Activated CD4-positive, alpha-beta T cell treated with anti-CD3 and anti-CD28 coated beads, Interleukin-2, Interleukin-4, amounts not matched to agents 100 ng/mL and 50 ng/mL, durations not matched to agents 16 hours and 8 hours (primary cell): ENCODE measurements around the gene MANSC1.

Experiments used
- DNase-seq: peaks from one replicate; pipeline ENCODE4 v3.0.0-alpha.2; 2020; ENCODE audit warnings: low spot score

MANSC1 gene

GRCh38 chr12:12349711-12350665 lies at the start of gene MANSC1:
TSS of gene MANSC1 (minus strand) at chr12:12350242. CDS start at chr12:12343314, 6,928 bp downstream.
- DNase-seq, result peak; percentile 49

- DNase-seq, result no peak
Measured at GRCh38 chr12:12399161-12399560, 49.1 kb upstream of the MANSC1 start.

- no peak for DNase-seq
Measured at GRCh38 chr12:12398026-12398859, 48.2 kb upstream of the MANSC1 start.

- DNase-seq, result no peak
Measured at GRCh38 chr12:12397184-12397583, 47.1 kb upstream of the MANSC1 start.

- no peak for DNase-seq
Measured at GRCh38 chr12:12396694-12397093, 46.7 kb upstream of the MANSC1 start.

- DNase-seq, result no peak
Measured at GRCh38 chr12:12393171-12393570, 43.1 kb upstream of the MANSC1 start.

- DNase-seq, result no peak
Measured at GRCh38 chr12:12392413-12392812, 42.4 kb upstream of the MANSC1 start.

GRCh38 chr12:12387501-12387900 lies 37.5 kb upstream of the MANSC1 start:
- DNase-seq, result peak; percentile 44

- peak; percentile 82 for DNase-seq
Measured at GRCh38 chr12:12384571-12385340, 34.7 kb upstream of the MANSC1 start.

GRCh38 chr12:12381982-12382381 lies 31.9 kb upstream of the MANSC1 start:
- DNase-seq, result no peak

GRCh38 chr12:12380949-12381593 lies 31.0 kb upstream of the MANSC1 start:
- DNase-seq, result no peak

- DNase-seq, result peak; percentile 78
Measured at GRCh38 chr12:12379831-12380730, 30.0 kb upstream of the MANSC1 start.

- DNase-seq, result peak; percentile 25
Measured at GRCh38 chr12:12378616-12379015, 28.6 kb upstream of the MANSC1 start.

- DNase-seq, result peak; percentile 84
Measured at GRCh38 chr12:12376646-12377448, 26.8 kb upstream of the MANSC1 start.

GRCh38 chr12:12372946-12373722 lies 23.1 kb upstream of the MANSC1 start:
- DNase-seq, result no peak

- DNase-seq, result no peak
Measured at GRCh38 chr12:12367482-12367998, 17.5 kb upstream of the MANSC1 start.

GRCh38 chr12:12366701-12367481 lies 16.8 kb upstream of the MANSC1 start:
- DNase-seq, result no peak
